SK-N-MC (cell line): Measurements from ENCODE around the gene LFNG.

Experiments used
- DNase-seq: peaks from one replicate; pipeline ENCODE4 v3.0.0-alpha.2; 2011; ENCODE audit warnings: low read depth, low spot score
- H3K27ac ChIP-seq: fragments of 200-600 bp; sonication (generic); 2 replicates; pipeline ENCODE4 v1.5.1; 2016; ENCODE audit warnings: mixed run types
- H3K36me3 ChIP-seq: fragments of 200-600 bp; sonication (generic); 2 replicates; pipeline ENCODE4 v1.6.1; 2017; ENCODE audit warnings: antibody characterized with exemption, low read length, mixed read lengths; ENCODE audit not compliant: insufficient read depth
- H3K4me3 ChIP-seq: fragments of 200-600 bp; sonication (generic); 2 replicates; pipeline ENCODE4 v1.5.1; 2016
- H3K9ac ChIP-seq: fragments of 200-600 bp; sonication (generic); 2 replicates; pipeline ENCODE4 v1.8.0; 2017; ENCODE audit warnings: mixed run types, mixed read lengths; ENCODE audit not compliant: insufficient read length
- H3K9me3 ChIP-seq: fragments of 200-600 bp; sonication (generic); 2 replicates; pipeline ENCODE4 v1.6.1; 2017; ENCODE audit warnings: low read depth, mild to moderate bottlenecking, antibody characterized with exemption, low read length, moderate library complexity, mixed read lengths
- EZH2 ChIP-seq: fragments of 200-600 bp; sonication (generic); IDR thresholded peaks from one replicate; pipeline ENCODE4 v1.6.1; 2017; ENCODE audit warnings: antibody characterized with exemption
- FOXP2 ChIP-seq: optimal IDR thresholded peaks from 2 replicates; pipeline ENCODE3; 2011; ENCODE audit warnings: mild to moderate bottlenecking, moderate library complexity; ENCODE audit not compliant: insufficient read depth; ENCODE audit errors: extremely low read length, control extremely low read depth
- POLR2AphosphoS5 ChIP-seq: IDR thresholded peaks from 2 replicates; pipeline ENCODE4 v1.6.1; 2012; ENCODE audit warnings: mild to moderate bottlenecking, low read depth, low read length, borderline replicate concordance

The LFNG gene

DNA sequence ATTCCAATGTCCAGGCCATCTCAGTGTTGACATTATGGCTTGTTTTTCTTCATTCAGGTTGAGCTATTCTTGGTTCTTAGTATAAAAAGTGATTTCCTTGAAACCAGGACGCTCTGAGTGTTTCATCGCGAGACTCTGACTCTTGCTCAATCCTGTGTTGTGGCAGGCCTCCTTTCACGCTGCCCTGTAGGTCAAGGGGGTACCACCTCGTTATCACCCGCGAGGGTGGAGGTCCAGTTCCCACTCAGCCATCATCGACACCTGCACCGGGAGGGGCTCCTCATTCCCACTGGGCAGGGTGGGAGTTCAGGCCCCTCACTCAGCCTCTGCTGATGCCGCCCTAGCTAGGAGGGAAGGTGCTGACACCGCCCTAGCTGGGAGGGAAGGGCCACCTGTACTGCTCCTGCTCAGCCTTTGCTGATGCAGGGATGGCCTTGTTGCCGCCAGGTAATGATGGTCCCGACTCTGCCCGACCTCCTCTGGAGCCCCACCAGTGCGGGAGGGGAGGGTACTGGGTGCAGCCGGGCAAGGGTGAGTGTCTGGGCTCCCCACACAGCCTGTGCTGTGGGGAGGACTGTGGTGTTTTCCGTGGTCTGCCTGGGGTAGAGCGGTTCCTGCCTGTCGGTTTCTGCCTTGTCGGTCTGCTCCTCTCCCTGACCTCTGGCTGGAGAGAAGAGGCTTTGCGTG, 55.6 kb downstream of the LFNG start:
- Histone ChIP-seq H3K27ac (no peak overlapping the region), H3K4me3 (no peak overlapping the region), H3K9me3 (no peaks in the 10 kb centered on the region), H3K9ac (no peak overlapping the region), H3K36me3 (peaks cover 8% of the 10 kb centered on the region; the same call in 1 of the 2 replicates)
- TF ChIP-seq POLR2AphosphoS5 (no peak), FOXP2 (no peak), EZH2 (no peak)
- no peak for DNase-seq

DNA sequence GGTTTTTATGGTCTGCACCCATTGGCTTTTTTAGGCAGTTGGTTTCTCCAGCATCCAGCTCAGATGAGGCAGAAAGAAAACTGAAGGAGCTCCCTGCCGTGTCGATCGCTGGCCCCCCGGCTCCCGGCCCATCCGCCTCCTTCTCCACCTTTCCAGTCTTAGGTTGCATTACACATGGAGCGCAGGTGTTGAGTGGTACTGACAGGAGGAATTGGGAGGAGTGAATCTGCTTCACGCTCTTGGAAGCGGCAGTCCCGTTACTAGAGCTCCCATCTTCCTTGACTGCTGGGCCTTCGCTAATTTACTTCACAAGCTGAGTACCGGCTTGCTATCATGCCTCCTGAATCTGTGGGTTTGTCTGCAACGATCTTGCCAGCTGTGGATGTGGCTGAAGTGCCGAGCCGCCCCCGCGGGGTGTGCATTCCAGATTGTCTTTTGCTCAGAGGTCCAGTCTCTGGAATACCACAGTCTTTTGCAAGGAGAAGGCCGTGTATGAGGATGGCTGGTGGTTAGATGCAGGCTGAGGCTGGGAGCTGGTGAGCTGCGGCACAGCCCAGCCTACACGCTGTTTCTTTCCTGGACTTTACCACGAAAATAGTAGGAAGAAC, 56.3 kb downstream of the LFNG start:
- peaks cover 8% of the 10 kb centered on the region; the same call in 1 of the 2 replicates for H3K36me3 ChIP-seq
- H3K4me3 ChIP-seq = no peak overlapping the region
- no peak for DNase-seq
- H3K9ac ChIP-seq = no peak overlapping the region
- H3K27ac ChIP-seq = no peak overlapping the region
- TF ChIP-seq EZH2 = no peak
- TF ChIP-seq FOXP2 = no peak
- no peak for TF ChIP-seq POLR2AphosphoS5
- H3K9me3 ChIP-seq = no peaks in the 10 kb centered on the region

DNA sequence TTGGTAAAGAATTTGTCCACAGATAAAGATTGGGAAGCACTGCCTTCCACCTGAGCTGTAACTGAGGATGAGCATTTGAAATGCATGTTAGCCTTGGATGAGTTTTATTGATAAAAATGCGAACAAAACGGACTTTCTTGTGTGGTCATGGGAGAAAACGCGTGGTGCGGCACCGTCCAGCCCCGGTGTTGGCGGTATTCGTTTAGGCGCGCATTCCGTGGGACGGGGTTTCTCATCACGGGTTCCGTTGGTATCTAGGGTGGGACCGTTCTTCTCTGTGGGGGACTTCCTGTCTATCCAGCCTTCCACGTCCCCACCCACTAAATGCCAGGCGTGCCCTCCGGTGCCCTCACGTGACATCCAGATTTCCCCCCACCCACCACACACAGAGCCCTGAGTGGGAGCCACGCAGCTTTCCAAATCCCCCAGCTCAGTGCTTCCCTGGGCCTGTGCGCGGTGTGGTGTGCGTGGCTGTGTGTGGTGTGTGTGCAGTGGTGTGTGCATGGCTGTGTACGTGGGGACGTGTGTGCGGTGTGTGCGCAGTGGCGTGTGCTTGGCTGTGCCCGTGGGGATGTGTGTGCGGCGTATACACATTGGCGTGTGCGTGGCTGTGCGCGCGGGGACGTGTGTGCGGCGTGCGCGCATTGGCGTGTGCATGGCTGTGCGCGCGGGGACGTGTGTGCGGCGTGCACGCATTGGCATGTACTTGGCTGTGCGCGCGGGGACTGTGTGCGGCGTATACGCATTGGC, 57.3 kb downstream of the LFNG start:
- Histone ChIP-seq H3K27ac (no peak overlapping the region), H3K4me3 (no peak overlapping the region), H3K9ac (no peak overlapping the region), H3K36me3 (peaks cover 8% of the 10 kb centered on the region; the same call in 1 of the 2 replicates), H3K9me3 (no peaks in the 10 kb centered on the region)
- no peak for DNase-seq
- no peak for TF ChIP-seq POLR2AphosphoS5
- no peak for TF ChIP-seq EZH2
- TF ChIP-seq FOXP2 = no peak
